GM12864 (cell line): ENCODE measurements around the gene IL16.

Experiments used
- DNase-seq: peaks from one replicate; pipeline ENCODE4 v3.0.0-alpha.2; 2011; ENCODE audit warnings: low read depth
- H3K4me3 ChIP-seq: 2 replicates; pipeline ENCODE4 v1.5.1; 2011; ENCODE audit warnings: mild to moderate bottlenecking, low read depth, low read length, control low read depth
- TF ChIP-seq, protein P1 (sequence below): IDR thresholded peaks from 2 replicates; pipeline ENCODE4 v1.5.1; 2011; ENCODE audit warnings: low read depth, mild to moderate bottlenecking, moderate library complexity, low read length, control low read depth, inconsistent platforms; ENCODE audit errors: missing control alignments

The IL16 gene

DNA sequence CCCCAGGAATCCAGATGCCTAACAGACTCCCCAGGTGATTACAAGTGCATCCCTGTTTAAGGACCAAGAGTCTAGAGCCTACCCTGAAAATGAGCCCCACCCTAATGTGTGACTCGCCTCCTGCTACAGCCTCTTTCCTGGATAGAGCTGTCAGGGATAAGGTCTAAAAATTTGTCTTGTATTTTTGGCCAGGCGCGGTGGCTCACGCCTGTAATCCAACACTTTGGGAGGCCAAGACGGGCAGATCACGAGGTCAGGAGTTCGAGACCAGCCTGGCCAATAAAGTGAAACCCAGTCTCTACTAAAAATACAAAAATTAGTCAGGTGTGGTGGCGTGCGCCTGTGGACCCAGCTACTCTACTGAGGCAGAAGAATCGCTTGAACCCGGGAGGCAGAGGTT is 166.1 kb downstream of the IL16 start:
- H3K4me3 ChIP-seq: no peak overlapping the region
- no peak for DNase-seq
- TF ChIP-seq, protein P1, sequence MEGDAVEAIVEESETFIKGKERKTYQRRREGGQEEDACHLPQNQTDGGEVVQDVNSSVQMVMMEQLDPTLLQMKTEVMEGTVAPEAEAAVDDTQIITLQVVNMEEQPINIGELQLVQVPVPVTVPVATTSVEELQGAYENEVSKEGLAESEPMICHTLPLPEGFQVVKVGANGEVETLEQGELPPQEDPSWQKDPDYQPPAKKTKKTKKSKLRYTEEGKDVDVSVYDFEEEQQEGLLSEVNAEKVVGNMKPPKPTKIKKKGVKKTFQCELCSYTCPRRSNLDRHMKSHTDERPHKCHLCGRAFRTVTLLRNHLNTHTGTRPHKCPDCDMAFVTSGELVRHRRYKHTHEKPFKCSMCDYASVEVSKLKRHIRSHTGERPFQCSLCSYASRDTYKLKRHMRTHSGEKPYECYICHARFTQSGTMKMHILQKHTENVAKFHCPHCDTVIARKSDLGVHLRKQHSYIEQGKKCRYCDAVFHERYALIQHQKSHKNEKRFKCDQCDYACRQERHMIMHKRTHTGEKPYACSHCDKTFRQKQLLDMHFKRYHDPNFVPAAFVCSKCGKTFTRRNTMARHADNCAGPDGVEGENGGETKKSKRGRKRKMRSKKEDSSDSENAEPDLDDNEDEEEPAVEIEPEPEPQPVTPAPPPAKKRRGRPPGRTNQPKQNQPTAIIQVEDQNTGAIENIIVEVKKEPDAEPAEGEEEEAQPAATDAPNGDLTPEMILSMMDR: no peak

DNA sequence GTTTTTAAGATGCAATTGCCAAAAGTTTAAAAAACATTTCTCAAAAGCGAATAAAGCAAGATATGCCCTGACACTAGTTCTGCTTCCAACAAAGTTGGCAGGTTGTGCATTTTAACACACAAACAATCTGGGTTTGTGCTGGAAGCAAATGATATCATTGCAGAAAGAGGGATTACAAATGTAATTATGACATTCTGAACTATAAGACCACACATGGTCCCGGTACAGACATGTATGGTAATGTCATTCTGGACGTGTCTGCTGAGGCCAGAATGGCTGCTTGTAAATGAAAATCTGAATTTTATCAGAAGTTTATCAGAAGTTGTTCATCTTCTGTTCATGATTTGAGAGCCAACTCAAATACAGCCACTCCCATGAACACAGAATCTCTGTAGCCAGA is 166.6 kb downstream of the IL16 start:
- DNase-seq: no peak
- no peak overlapping the region for H3K4me3 ChIP-seq
- TF ChIP-seq, protein P1: no peak
